NCI-H1417 treated with DMSO at 0.1 percent for 48 hours (cell line): ENCODE data around the gene VOPP1.
"Not testable (repeated sequence)": the region's sequence is repeated elsewhere in the genome, so short reads cannot be mapped to it uniquely, and the experiment has no call there.

Experiments used
- DNase-seq: peaks from one replicate; lab custom pipeline; 2025; lab: John Stamatoyannopoulos, UW

The VOPP1 gene

GRCh38 chr7:55572378-55573233 lies at the start of gene VOPP1:
Gene VOPP1, minus strand, starts transcription at chr7:55572502. Its CDS starts 178 bp downstream, at chr7:55572324.
- no peak for DNase-seq

- DNase-seq = no peak
Measured at GRCh38 chr7:55618913-55619312, 46.6 kb upstream of the VOPP1 start.

GRCh38 chr7:55614365-55615064 lies 42.2 kb upstream of the VOPP1 start:
- DNase-seq = not testable (repeated sequence)

- DNase-seq = not testable (repeated sequence)
Measured at GRCh38 chr7:55609726-55610125, 37.4 kb upstream of the VOPP1 start.

GRCh38 chr7:55605661-55606060 lies 33.4 kb upstream of the VOPP1 start:
- not testable (repeated sequence) for DNase-seq

- DNase-seq = not testable (repeated sequence)
Measured at GRCh38 chr7:55597944-55598499, 25.7 kb upstream of the VOPP1 start.

GRCh38 chr7:55597214-55597739 lies 25.0 kb upstream of the VOPP1 start:
- DNase-seq = not testable (repeated sequence)

GRCh38 chr7:55595511-55595910 lies 23.2 kb upstream of the VOPP1 start:
- DNase-seq = no peak

- DNase-seq = no peak
Measured at GRCh38 chr7:55594870-55595269, 22.6 kb upstream of the VOPP1 start.

GRCh38 chr7:55594414-55594813 lies 22.1 kb upstream of the VOPP1 start:
- DNase-seq = no peak

GRCh38 chr7:55593515-55594318 lies 21.4 kb upstream of the VOPP1 start:
- no peak for DNase-seq

- DNase-seq = no peak
Measured at GRCh38 chr7:55593172-55593514, 20.8 kb upstream of the VOPP1 start.

- DNase-seq = no peak
Measured at GRCh38 chr7:55592492-55592891, 20.2 kb upstream of the VOPP1 start.

GRCh38 chr7:55591282-55591931 lies 19.1 kb upstream of the VOPP1 start:
- no peak for DNase-seq

- DNase-seq = no peak
Measured at GRCh38 chr7:55590517-55591281, 18.4 kb upstream of the VOPP1 start.

GRCh38 chr7:55589905-55590304 lies 17.6 kb upstream of the VOPP1 start:
- DNase-seq = no peak

GRCh38 chr7:55588976-55589604 lies 16.8 kb upstream of the VOPP1 start:
- no peak for DNase-seq

GRCh38 chr7:55588379-55588699 lies 16.0 kb upstream of the VOPP1 start:
- no peak for DNase-seq

- no peak for DNase-seq
Measured at GRCh38 chr7:55587687-55588378, 15.5 kb upstream of the VOPP1 start.

- not testable (repeated sequence) for DNase-seq
Measured at GRCh38 chr7:55582656-55583055, 10.4 kb upstream of the VOPP1 start.
